H1 (cell line): ENCODE measurements around the gene OLR1. TPM values are rescaled to one million over a fixed set of nuclear protein-coding genes. Genes with fewer than 3 reads are reported as not detected.

ENCODE experiments used
- CTCF ChIA-PET: fragments of 300-600 bp; sonication (Branson Sonifier 250); formaldehyde crosslinking; loops from one replicate; lab custom pipeline; 2021; ENCODE audit not compliant: partially characterized antibody; lab: Charles Lee
- POLR2A ChIA-PET: fragments of 300-600 bp; sonication (Branson Sonifier 250); formaldehyde crosslinking; loops from one replicate; lab custom pipeline; 2021; ENCODE audit warnings: inconsistent platforms; ENCODE audit not compliant: partially characterized antibody; lab: Charles Lee
- DNase-seq, 2 experiments: peaks; one replicate each; pipeline versions ENCODE4 v3.0.0 to v3.0.0-alpha.2; 2010 to 2022; ENCODE audit warnings: low spot score in 2 of 2, low read depth in 1 of 2, mixed read lengths in 1 of 2
- FAIRE-seq: peaks from 2 replicates; lab custom pipeline; 2011; peaks lifted over from hg19 to GRCh38; lab: Jason Lieb, UNC
- H2AFZ ChIP-seq: 2 replicates; pipeline ENCODE4 v1.8.1; 2012; ENCODE audit warnings: low read length, inconsistent platforms
- H2AK5ac ChIP-seq: 2 replicates; pipeline ENCODE4 v1.6.1; 2013; ENCODE audit warnings: low read depth, low read length
- H2BK120ac ChIP-seq: replicated peaks from 2 replicates; pipeline ENCODE3; 2013; ENCODE audit warnings: low read depth, low read length, inconsistent platforms
- H2BK12ac ChIP-seq: 2 replicates; pipeline ENCODE4 v1.6.1; 2013; ENCODE audit warnings: low read depth, low read length
- H2BK15ac ChIP-seq: 2 replicates; pipeline ENCODE4 v1.6.1; 2013; ENCODE audit warnings: low read length
- H2BK20ac ChIP-seq: 2 replicates; pipeline ENCODE4 v1.6.1; 2013; ENCODE audit warnings: low read length
- H2BK5ac ChIP-seq: 2 replicates; pipeline ENCODE4 v1.6.1; 2013; ENCODE audit warnings: low read depth, low read length
- H3K14ac ChIP-seq: 2 replicates; pipeline ENCODE4 v1.6.1; 2013; ENCODE audit warnings: inconsistent platforms; ENCODE audit not compliant: insufficient read length
- H3K18ac ChIP-seq: 2 replicates; pipeline ENCODE4 v1.6.1; 2013; ENCODE audit warnings: low read length; ENCODE audit errors: extremely low read depth
- H3K23ac ChIP-seq: 2 replicates; pipeline ENCODE4 v1.6.1; 2013; ENCODE audit warnings: inconsistent platforms; ENCODE audit not compliant: insufficient read length
- H3K23me2 ChIP-seq: 2 replicates; pipeline ENCODE4 v1.6.1; 2013; ENCODE audit warnings: low read depth, low read length
- H3K27ac ChIP-seq: 2 replicates; pipeline ENCODE4 v1.6.1; 2011; ENCODE audit warnings: low read depth, low read length, inconsistent platforms
- H3K27me3 ChIP-seq, 4 experiments: replicated peaks in 1 of 4; 1 replicate in 1 of 4; 2 replicates in 3 of 4; pipeline versions ENCODE4 v1.6.1 to v1.8.1; 2011 to 2013; ENCODE audit warnings: low read length in 3 of 4, mild to moderate bottlenecking in 3 of 4, inconsistent platforms in 2 of 4, mixed read lengths in 2 of 4, moderate library complexity in 1 of 4; ENCODE audit not compliant: control insufficient read depth in 3 of 4, insufficient read depth in 3 of 4; ENCODE audit errors: extremely low read depth in 1 of 4
- H3K36me3 ChIP-seq, 4 experiments: 2 replicates each; pipeline versions ENCODE4 v1.6.1 to v1.8.1; 2011 to 2013; ENCODE audit warnings: mild to moderate bottlenecking in 4 of 4, low read length in 3 of 4, moderate library complexity in 2 of 4, control low read depth in 1 of 4, inconsistent platforms in 1 of 4; ENCODE audit not compliant: insufficient read depth in 4 of 4, control insufficient read depth in 2 of 4
- H3K4ac ChIP-seq: replicated peaks from 2 replicates; pipeline ENCODE3; 2013; ENCODE audit warnings: low read length, low read depth, mixed read lengths, inconsistent platforms; ENCODE audit not compliant: insufficient read length
- H3K4me1 ChIP-seq, 4 experiments: replicated peaks in 1 of 4; 1 replicate in 1 of 4; 2 replicates in 3 of 4; pipeline versions ENCODE4 v1.6.1 to v1.8.1; 2011 to 2013; ENCODE audit warnings: low read length in 3 of 4, inconsistent platforms in 2 of 4, mixed read lengths in 1 of 4; ENCODE audit not compliant: insufficient read depth in 4 of 4, control insufficient read depth in 3 of 4
- H3K4me2 ChIP-seq, 2 experiments: 2 replicates each; pipeline versions ENCODE4 v1.6.1 to v1.8.1; 2011 to 2013; ENCODE audit warnings: low read depth in 2 of 2, low read length in 2 of 2, control low read depth in 1 of 2, inconsistent platforms in 1 of 2, mild to moderate bottlenecking in 1 of 2; ENCODE audit not compliant: insufficient read depth in 1 of 2
- H3K4me3 ChIP-seq, 4 experiments: fragments of 200-600, 300-600 bp in 1 of 4; sonication (generic), shearing (Covaris generic), sonication (Bioruptor Twin) in 1 of 4; 2 replicates each; pipeline versions ENCODE4 v1.5.1 to v1.8.1; 2011 to 2016; ENCODE audit warnings: low read length in 4 of 4, low read depth in 3 of 4, control low read depth in 2 of 4, inconsistent platforms in 2 of 4, mild to moderate bottlenecking in 2 of 4, mixed read lengths in 1 of 4, moderate library complexity in 1 of 4; ENCODE audit not compliant: insufficient read depth in 2 of 4; ENCODE audit errors: extremely low read depth in 1 of 4
- H3K56ac ChIP-seq: replicated peaks from 2 replicates; pipeline ENCODE3; 2013; ENCODE audit warnings: low read depth, mild to moderate bottlenecking, mixed read lengths, low read length, inconsistent platforms; ENCODE audit not compliant: insufficient read length
- H3K79me1 ChIP-seq: 2 replicates; pipeline ENCODE4 v1.6.1; 2013; ENCODE audit warnings: low read depth, low read length, control low read depth
- H3K79me2 ChIP-seq, 2 experiments: 2 replicates each; pipeline versions ENCODE4 v1.6.1 to v1.8.1; 2012 to 2013; ENCODE audit warnings: low read length in 2 of 2, mild to moderate bottlenecking in 2 of 2, inconsistent platforms in 1 of 2; ENCODE audit not compliant: insufficient read depth in 2 of 2, control insufficient read depth in 1 of 2
- H3K9ac ChIP-seq, 4 experiments: replicated peaks in 1 of 4; 1 replicate in 1 of 4; 2 replicates in 3 of 4; pipeline versions ENCODE4 v1.6.1 to v1.8.1; 2011 to 2013; ENCODE audit warnings: low read depth in 3 of 4, low read length in 3 of 4, control low read depth in 2 of 4, mild to moderate bottlenecking in 2 of 4, moderate library complexity in 2 of 4, inconsistent platforms in 1 of 4; ENCODE audit errors: extremely low read depth in 1 of 4
- H3K9me3 ChIP-seq, 2 experiments: 2 replicates each; pipeline versions ENCODE4 v1.6.1 to v1.8.1; 2012 to 2013; ENCODE audit warnings: mild to moderate bottlenecking in 2 of 2, moderate library complexity in 2 of 2, control low read depth in 1 of 2, inconsistent platforms in 1 of 2, low read depth in 1 of 2, low read length in 1 of 2, mixed read lengths in 1 of 2; ENCODE audit not compliant: insufficient read depth in 2 of 2
- H4K20me1 ChIP-seq, 2 experiments: replicated peaks in 1 of 2; 2 replicates each; pipeline versions ENCODE3 to v1.8.1; 2011 to 2013; ENCODE audit warnings: inconsistent platforms in 2 of 2, low read length in 2 of 2, mild to moderate bottlenecking in 1 of 2; ENCODE audit not compliant: insufficient read depth in 2 of 2, control insufficient read depth in 1 of 2
- H4K5ac ChIP-seq: 2 replicates; pipeline ENCODE4 v1.6.1; 2013; ENCODE audit warnings: low read length, low read depth, mixed read lengths, inconsistent platforms; ENCODE audit not compliant: insufficient read length
- H4K8ac ChIP-seq: 2 replicates; pipeline ENCODE4 v1.8.0; 2013; ENCODE audit warnings: mild to moderate bottlenecking, moderate library complexity, low read length, inconsistent platforms; ENCODE audit not compliant: insufficient read depth; ENCODE audit errors: extremely low read depth
- H4K91ac ChIP-seq: replicated peaks from 2 replicates; pipeline ENCODE3; 2013; ENCODE audit warnings: low read length, mixed read lengths, inconsistent platforms; ENCODE audit not compliant: insufficient read length
- FOSL1 ChIP-seq: IDR thresholded peaks from 2 replicates; pipeline ENCODE4 v1.6.1; 2011; ENCODE audit warnings: mild to moderate bottlenecking, low read depth, low read length, moderate library complexity; ENCODE audit not compliant: insufficient read depth
- WGBS, 2 experiments: shearing (Covaris generic) in 1 of 2; methylation state at CpG; one replicate each; pipeline versions ENCODE4 v1.1.6 to v1.1.7; 2013 to 2015; ENCODE audit warnings: low lambda C conversion rate in 2 of 2, mixed read lengths in 2 of 2, inconsistent platforms in 1 of 2, low coverage in 1 of 2, missing lambda C conversion rate in 1 of 2; ENCODE audit not compliant: insufficient replicate concordance in 2 of 2, insufficient coverage in 1 of 2, insufficient read length in 1 of 2; ENCODE audit errors: extremely low coverage in 1 of 2, missing lambda C conversion rate in 1 of 2; 5-methylcytosine and 5-hydroxymethylcytosine counted together
- polyA plus RNA-seq, 7 experiments: library from polyadenylated mRNA; depleted of rRNA in 3 of 7; stranded (reverse) in 5 of 7; unstranded in 2 of 7; fragments of >200 nt in 5 of 7; fragments of 200-250 nt in 2 of 7; gene quantifications; 1 replicate in 5 of 7; 2 replicates in 1 of 7; 4 replicates in 1 of 7; pipeline versions ENCODE4 v1.2.1 to v1.2.3, GENCODE V29; 2011 to 2013; ENCODE audit warnings: missing spikeins in 2 of 7, mixed read lengths in 2 of 7
- total RNA-seq: library from RNA; stranded (reverse); fragmentation: NEBNext Ultra II Directional; extraction: Animal tissue kit (Norgen Biotek cat#: 25700); gene quantifications from 2 replicates; pipeline ENCODE4 v1.2.1, GENCODE V29; 2021

OLR1 gene
- total and polyA plus RNA-seq, 2 of the 8 experiments (the other 6 are each of a cell fraction or from before 2014, with no cell fraction given) = not detected

- DNase-seq = no peak
- Histone ChIP-seq H3K23me2 (no peaks in the 10 kb centered on the region), H4K8ac (no peak overlapping the region), H3K27ac (no peak overlapping the region), H3K36me3 (no peaks in the 10 kb centered on the region; a peak in 1 of 8 replicates), H3K79me1 (no peaks in the 10 kb centered on the region), H2BK15ac (no peak overlapping the region), H3K9me3 (peaks cover 0 to 4% of the 10 kb centered on the region in 2 experiments; a peak in 1 of 4 replicates), H3K4me3 (no peak overlapping the region), H3K23ac (no peak overlapping the region), H3K79me2 (no peaks in the 10 kb centered on the region), H3K4ac (no peak overlapping the region), H2BK12ac (no peak overlapping the region), H3K14ac (no peak overlapping the region), H2BK5ac (no peak overlapping the region), H2AK5ac (no peak overlapping the region), H3K4me2 (no peak overlapping the region), H3K9ac (no peak overlapping the region), H4K5ac (no peak overlapping the region), H2BK20ac (no peak overlapping the region), H3K18ac (no peak overlapping the region), H2BK120ac (no peak overlapping the region), H3K56ac (no peak overlapping the region), H3K27me3 (no peaks in the 10 kb centered on the region), H4K91ac (no peak overlapping the region), H3K4me1 (no peaks in the 10 kb centered on the region), H2AFZ (no peak overlapping the region), H4K20me1 (no peaks in the 10 kb centered on the region)
- ChIA-PET CTCF (interaction anchor here (1.7 kb wide), 1 partner anchor 30 kb away, joined by 4 read pairs; no protein-coding TSS in a partner anchor), POLR2A (no interaction called here)
- FAIRE-seq = no peak
- 94% methylated on average over 2 of the region's 2 CpGs; no CpG with 5 or more reads in 1 of the 2 experiments for WGBS, 2 experiments
- no peak for TF ChIP-seq FOSL1
Measured at GRCh38 chr12:10110256-10110844, 61.6 kb downstream of the OLR1 start.

Other genes with a start within 250 kb of the OLR1 start
- gene CLEC2A, start 239.8 kb downstream of the OLR1 start, total RNA-seq = 2.8 and 3.7 TPM in 2 replicates
- 0.24 and 0.63 TPM in 2 replicates for gene CLEC2A, start 239.8 kb downstream of the OLR1 start, polyA plus RNA-seq (2011; rRNA removed)
- gene CLEC12A, start 200.7 kb downstream of the OLR1 start, total RNA-seq = not detected in 2 replicates
- gene CLEC12A, start 200.7 kb downstream of the OLR1 start, polyA plus RNA-seq (2011; rRNA removed) = not detected in 2 replicates
- not detected in 2 replicates for gene CLEC1B, start 173.0 kb downstream of the OLR1 start, total RNA-seq
- not detected in 2 replicates for gene CLEC1B, start 173.0 kb downstream of the OLR1 start, polyA plus RNA-seq (2011; rRNA removed)
- not detected in 2 replicates for gene CLEC12B, start 161.5 kb downstream of the OLR1 start, total RNA-seq
- gene CLEC12B, start 161.5 kb downstream of the OLR1 start, polyA plus RNA-seq (2011; rRNA removed) = not detected in 2 replicates
- gene CLEC9A, start 141.4 kb downstream of the OLR1 start, total RNA-seq = not detected in 2 replicates
- gene CLEC9A, start 141.4 kb downstream of the OLR1 start, polyA plus RNA-seq (2011; rRNA removed) = not detected in 2 replicates
- not detected in 2 replicates for gene CLEC1A, start 73.1 kb downstream of the OLR1 start, total RNA-seq
- 0.13 and 0.20 TPM in 2 replicates for gene CLEC1A, start 73.1 kb downstream of the OLR1 start, polyA plus RNA-seq (2011; rRNA removed)
- gene CLEC7A, start 41.9 kb downstream of the OLR1 start, total RNA-seq = 0.15 TPM in 1 of 2 replicates, not detected in the other
- 0.06 and 0.09 TPM in 2 replicates for gene CLEC7A, start 41.9 kb downstream of the OLR1 start, polyA plus RNA-seq (2011; rRNA removed)
- not detected in 2 replicates for gene TMEM52B, start 6.9 kb upstream of the OLR1 start, total RNA-seq
- gene TMEM52B, start 6.9 kb upstream of the OLR1 start, polyA plus RNA-seq (2011; rRNA removed) = not detected in 2 replicates
- 80.9 and 87.9 TPM in 2 replicates for gene GABARAPL1, start 40.7 kb upstream of the OLR1 start, total RNA-seq
- 35.9 and 56.1 TPM in 2 replicates for gene GABARAPL1, start 40.7 kb upstream of the OLR1 start, polyA plus RNA-seq (2011; rRNA removed)
- 0.06 TPM in 1 of 2 replicates, not detected in the other for gene KLRD1, start 135.7 kb upstream of the OLR1 start, total RNA-seq
- gene KLRD1, start 135.7 kb upstream of the OLR1 start, polyA plus RNA-seq (2011; rRNA removed) = under 0.01 and 0.02 TPM in 2 replicates
- gene KLRK1, start 217.9 kb upstream of the OLR1 start, total RNA-seq = not detected in 2 replicates
- gene KLRK1, start 217.9 kb upstream of the OLR1 start, polyA plus RNA-seq (2011; rRNA removed) = not detected in 2 replicates
- gene KLRC4, start 237.6 kb upstream of the OLR1 start, total RNA-seq = not detected in 2 replicates
- gene KLRC4, start 237.6 kb upstream of the OLR1 start, polyA plus RNA-seq (2011; rRNA removed) = not detected in 2 replicates
- gene KLRC3, start 248.5 kb upstream of the OLR1 start, total RNA-seq = not detected in 2 replicates
- gene KLRC3, start 248.5 kb upstream of the OLR1 start, polyA plus RNA-seq (2011; rRNA removed) = not detected in 2 replicates